ENCODE measurements around the gene FAM163A.

FAM163A gene

GRCh38 chr1:179747611-179748010, 4.5 kb downstream of the FAM163A start:
- TF ChIP-seq SIN3A (IDR thresholded peaks at IDR 0.05; ENCODE audit: borderline replicate concordance, insufficient read depth, low read length): no peak
- no peak for TF ChIP-seq FOXP2 (optimal IDR thresholded peaks at IDR 0.05; ENCODE audit: borderline replicate concordance, extremely low read depth, extremely low read length, insufficient read depth)
- TF ChIP-seq POLR2AphosphoS5 (IDR thresholded peaks at IDR 0.05; ENCODE audit: low read depth, low read length): no peak
- TF ChIP-seq REST (IDR thresholded peaks at IDR 0.05; ENCODE audit: insufficient read depth in 1 of 2, low read depth in 2 of 2, low read length in 2 of 2): no peak
- TF ChIP-seq TAF1 (IDR thresholded peaks at IDR 0.05; ENCODE audit: borderline replicate concordance, insufficient read depth, low read length): no peak

GRCh38 chr1:179748772-179749171, 5.7 kb downstream of the FAM163A start:
- no peak for TF ChIP-seq FOXP2 (optimal IDR thresholded peaks at IDR 0.05; ENCODE audit: borderline replicate concordance, extremely low read depth, extremely low read length, insufficient read depth)
- no peak for TF ChIP-seq REST (IDR thresholded peaks at IDR 0.05; ENCODE audit: insufficient read depth in 1 of 2, low read depth in 2 of 2, low read length in 2 of 2)
- TF ChIP-seq POLR2AphosphoS5 (IDR thresholded peaks at IDR 0.05; ENCODE audit: low read depth, low read length): no peak
- TF ChIP-seq TAF1 (IDR thresholded peaks at IDR 0.05; ENCODE audit: borderline replicate concordance, insufficient read depth, low read length): no peak
- no peak for TF ChIP-seq SIN3A (IDR thresholded peaks at IDR 0.05; ENCODE audit: borderline replicate concordance, insufficient read depth, low read length)

- TF ChIP-seq SIN3A (IDR thresholded peaks at IDR 0.05; ENCODE audit: borderline replicate concordance, insufficient read depth, low read length) (no peak), POLR2AphosphoS5 (IDR thresholded peaks at IDR 0.05; ENCODE audit: low read depth, low read length) (no peak), REST (IDR thresholded peaks at IDR 0.05; ENCODE audit: insufficient read depth in 1 of 2, low read depth in 2 of 2, low read length in 2 of 2) (no peak), TAF1 (IDR thresholded peaks at IDR 0.05; ENCODE audit: borderline replicate concordance, insufficient read depth, low read length) (no peak), FOXP2 (optimal IDR thresholded peaks at IDR 0.05; ENCODE audit: borderline replicate concordance, extremely low read depth, extremely low read length, insufficient read depth) (no peak)
Observed at GRCh38 chr1:179750630-179751029, 7.5 kb downstream of the FAM163A start.

GRCh38 chr1:179753061-179753460, 10.0 kb downstream of the FAM163A start:
- no peak for TF ChIP-seq POLR2AphosphoS5 (IDR thresholded peaks at IDR 0.05; ENCODE audit: low read depth, low read length)
- TF ChIP-seq TAF1 (IDR thresholded peaks at IDR 0.05; ENCODE audit: borderline replicate concordance, insufficient read depth, low read length): no peak
- no peak for TF ChIP-seq SIN3A (IDR thresholded peaks at IDR 0.05; ENCODE audit: borderline replicate concordance, insufficient read depth, low read length)
- TF ChIP-seq FOXP2 (optimal IDR thresholded peaks at IDR 0.05; ENCODE audit: borderline replicate concordance, extremely low read depth, extremely low read length, insufficient read depth): no peak
- TF ChIP-seq REST (IDR thresholded peaks at IDR 0.05; ENCODE audit: insufficient read depth in 1 of 2, low read depth in 2 of 2, low read length in 2 of 2): no peak
